ENCODE data around the gene S1PR2.
"Not testable (repeated sequence)": the region's sequence is repeated elsewhere in the genome, so short reads cannot be mapped to it uniquely, and the experiment has no call there.

The S1PR2 gene

DNA sequence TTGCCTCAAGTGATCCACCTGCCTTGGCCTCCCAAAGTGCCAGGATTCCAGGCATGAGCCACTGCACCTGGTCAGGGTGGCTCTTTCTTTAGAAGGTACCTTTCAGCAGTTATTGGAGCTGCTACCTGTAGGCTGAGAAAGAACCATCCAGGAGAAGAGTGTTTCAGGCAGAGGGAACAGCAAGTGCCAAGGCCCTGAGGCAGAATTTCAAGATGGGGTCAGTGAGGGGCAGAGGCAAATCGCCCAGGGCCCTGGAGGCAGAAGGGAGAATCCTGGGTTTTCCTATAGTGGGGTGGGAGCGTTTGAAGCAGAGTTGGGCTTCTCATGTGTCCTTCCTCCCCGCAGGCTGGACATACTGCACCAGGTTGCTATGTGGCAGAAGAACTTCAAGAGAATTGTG is 23.1 kb upstream of the S1PR2 start:
- DNase-seq (ENCODE audit: low read depth, low spot score) = no peak

DNA sequence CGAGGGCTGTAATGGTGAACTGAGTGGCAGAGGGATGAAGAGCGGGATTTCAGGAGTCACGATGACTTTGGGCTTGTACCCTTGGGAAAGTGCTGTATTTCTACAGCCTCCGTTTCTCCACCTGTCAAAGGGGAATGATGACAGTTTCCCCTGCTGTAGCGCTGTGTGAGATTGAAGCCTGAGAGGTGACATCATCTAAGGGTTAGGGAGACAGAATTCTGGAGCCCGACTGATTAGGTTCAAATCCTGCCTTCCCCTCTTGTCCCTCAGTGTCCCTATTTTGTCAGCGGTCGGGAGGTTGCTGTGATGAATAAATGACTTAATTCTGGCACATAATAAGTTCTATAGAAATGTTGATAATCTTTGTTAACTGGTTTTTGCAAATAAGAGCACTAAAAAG is 21.6 kb upstream of the S1PR2 start:
- DNase-seq (ENCODE audit: low read depth, low spot score) = no peak

DNA sequence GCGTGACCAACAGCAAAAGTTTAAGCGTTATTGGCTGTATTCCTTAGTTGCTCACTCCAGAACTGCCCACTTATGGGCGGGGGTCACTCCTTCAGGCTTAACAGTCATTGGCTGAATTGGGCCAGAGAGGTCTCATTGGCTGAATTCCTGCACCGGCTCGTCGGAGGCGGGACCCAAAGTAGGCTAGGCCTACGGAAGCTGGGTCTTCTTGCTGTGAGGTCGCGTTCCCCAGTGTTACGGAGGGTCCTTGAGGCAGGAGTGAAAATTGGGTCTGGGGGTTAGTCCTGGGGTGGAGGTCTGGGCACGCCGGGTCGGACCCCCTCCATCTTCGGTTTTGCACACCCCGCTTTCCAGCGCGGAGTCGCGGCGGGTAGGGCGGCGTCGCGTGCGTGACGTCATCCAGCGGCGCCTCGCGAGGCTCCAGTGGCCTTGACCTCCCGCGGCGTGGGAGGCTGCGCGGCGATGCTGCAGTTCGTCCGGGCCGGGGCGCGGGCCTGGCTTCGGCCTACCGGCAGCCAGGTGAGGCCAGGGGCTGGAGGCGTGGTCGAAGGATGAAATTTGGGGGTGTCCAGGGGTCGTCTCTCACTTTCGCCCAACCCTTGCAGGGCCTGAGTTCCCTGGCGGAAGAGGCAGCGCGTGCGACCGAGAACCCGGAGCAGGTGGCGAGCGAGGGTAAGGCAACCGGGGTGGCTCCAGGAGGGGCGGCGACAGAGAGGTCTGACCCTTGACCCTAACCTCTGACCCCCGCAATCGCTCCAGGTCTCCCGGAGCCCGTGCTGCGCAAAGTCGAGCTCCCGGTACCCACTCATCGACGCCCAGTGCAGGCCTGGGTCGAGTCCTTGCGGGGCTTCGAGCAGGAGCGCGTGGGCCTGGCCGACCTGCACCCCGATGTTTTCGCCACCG is 20.9 kb upstream of the S1PR2 start, which contains the start of gene MRPL4:
MRPL4 (plus strand) TSS at position 423 of the 903 bp plus-strand sequence; CDS start at position 463, 40 bp downstream.
- DNase-seq (ENCODE audit: low read depth, low spot score) = peak; percentile 97

DNA sequence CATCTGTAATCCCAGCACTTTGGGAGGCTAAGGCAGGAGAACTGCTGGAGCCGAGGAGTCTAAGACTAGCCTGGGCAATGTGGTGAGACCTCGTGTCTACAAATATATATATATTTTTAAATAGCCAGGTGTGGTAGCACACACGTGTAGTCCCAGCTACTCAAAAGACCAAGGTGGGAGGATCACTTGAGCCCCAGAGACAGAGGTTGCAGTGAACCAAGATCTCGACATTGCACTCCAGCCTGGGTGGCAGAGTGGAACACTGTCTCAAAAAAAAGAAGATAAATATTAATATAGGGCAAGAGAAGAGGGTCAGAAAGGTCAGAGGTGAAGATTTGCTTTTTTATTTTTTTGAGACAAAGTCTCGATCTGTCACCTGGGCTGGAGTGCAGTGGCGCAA is 15.4 kb upstream of the S1PR2 start:
- DNase-seq (ENCODE audit: low read depth, low spot score) = no peak

DNA sequence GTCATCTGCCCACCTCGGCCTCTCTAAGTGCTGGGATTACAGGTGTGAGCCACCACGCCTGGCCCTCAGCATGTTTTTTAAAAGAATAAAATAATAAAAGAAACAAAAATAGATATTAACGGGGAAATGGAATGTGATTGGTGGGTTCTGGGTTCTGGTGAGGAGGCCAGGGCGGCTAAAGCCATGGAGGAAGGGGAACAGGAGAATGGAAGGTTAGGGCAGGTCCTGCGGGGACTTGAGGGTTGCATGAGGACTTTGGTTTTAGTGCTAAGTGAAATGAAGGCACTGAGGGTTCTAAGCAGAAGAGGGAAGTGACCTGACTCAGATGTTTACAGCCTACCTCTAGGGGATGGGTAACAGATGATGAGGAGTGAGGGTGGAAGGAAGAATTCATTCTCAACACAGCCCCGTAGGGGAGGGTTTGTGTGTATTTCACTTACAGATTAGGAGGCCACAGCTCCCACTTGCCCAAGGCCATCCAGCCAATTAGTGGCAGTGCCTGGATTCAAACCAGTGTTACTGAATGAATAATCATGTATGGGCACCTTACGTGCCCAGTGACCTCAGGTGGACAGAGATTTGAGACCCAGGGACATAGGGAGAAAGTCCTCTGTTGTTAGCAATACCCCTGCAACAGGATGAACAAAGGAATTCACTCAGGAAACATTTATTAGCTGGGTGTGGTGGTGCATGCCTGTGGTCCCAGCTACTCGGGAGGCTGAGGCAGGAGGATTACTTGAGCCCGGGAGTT is 14.2 kb upstream of the S1PR2 start:
- DNase-seq (ENCODE audit: low read depth, low spot score) = no peak

DNA sequence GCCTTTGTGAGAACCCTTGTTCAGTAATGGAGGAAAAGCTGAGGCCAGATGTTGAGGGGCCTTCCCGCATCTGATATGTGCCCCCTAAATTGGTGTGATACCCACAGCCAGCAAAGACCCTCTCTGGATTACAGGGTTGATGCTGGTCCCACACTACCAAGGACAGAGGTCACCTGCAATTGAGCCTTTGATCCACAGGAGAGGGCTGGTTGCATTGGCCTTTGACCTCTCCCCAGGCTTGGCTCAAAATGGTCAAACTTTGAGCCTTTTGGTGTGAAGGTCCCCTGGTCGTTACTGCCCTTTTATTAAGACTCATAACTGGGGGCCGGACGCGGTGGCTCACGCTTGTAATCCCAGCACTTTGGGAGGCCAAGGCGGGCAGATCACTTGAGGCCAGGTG is 12.5 kb upstream of the S1PR2 start:
- no peak for DNase-seq (ENCODE audit: low read depth, low spot score)

DNA sequence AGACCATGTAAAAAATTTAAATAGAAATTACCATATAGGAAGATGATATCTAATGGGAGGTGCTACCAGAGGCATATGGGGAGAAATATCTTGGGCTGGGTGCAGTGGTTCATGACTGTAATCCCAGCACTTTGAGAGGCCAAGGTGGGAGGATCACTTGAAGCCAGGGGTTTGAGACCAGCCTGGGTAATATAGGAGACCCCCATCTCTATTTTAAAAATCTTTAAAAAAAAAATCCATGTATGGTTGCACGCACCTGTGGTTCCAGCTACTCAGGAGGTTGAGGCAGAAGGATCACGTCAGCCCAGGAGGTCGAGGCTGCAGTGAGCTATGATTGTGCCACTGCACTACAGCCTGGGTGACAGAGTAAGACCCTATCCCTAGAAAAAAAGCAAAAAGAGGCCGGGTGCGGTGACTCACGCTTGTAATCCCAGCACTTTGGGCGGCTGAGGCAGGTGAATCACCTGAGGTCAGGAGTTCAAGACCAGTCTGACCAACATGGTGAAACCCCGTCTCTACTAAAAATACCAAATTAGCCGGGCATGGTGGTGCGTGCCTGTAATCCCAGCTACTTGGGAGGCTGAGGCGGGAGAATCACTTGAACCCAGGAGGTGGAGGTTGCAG is 10.8 kb upstream of the S1PR2 start:
- DNase-seq (ENCODE audit: low read depth, low spot score) = not testable (repeated sequence)

DNA sequence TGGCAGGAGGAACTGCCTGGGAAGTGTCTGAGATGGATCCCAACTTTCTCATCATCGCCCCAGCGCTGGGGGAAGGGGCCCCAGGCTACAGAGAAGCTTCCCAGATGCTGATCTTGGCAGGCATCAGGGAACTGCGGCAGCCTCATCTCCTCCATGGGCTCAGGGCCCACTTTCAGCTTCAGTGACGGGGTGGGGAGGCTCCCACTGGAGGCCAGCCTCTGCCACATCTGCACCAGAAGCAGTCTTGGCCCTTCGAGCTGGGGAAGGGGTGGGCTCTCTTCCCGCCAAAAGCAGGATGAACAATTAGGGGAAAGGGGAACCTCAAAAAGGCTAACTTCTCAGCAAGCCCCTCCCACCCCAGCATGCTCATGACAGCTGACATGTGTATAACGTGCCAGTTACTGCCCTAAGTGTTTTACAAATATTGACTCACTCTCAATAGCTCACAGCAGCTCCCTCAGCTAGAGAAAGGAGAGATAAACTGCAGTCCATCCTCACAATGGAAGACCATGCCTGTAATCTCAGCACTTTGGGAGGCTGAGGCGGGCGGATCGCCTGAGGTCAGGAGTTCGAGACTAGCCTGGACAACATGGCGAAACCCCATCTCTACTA is 7.1 kb upstream of the S1PR2 start:
- no peak for DNase-seq (ENCODE audit: low read depth, low spot score)

DNA sequence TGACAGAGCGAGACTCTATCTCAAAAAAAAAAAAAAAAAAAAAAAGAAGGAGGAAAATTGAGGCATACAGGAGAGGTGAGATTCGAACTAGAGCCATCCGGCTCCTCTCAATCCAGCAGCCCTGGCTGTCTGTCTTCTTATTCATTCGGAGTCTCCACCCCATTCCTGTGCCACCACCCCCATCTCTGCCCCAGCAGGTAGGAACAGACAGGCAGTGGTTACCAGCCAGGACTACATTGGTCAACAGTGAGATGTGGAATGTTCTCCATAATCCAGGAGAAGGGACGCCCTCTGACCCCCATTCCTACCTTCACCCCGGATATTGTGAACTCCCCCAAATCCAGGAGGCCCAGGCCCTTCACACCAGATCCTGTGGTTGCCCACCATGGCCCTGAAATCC is 6.6 kb upstream of the S1PR2 start:
- DNase-seq (ENCODE audit: low read depth, low spot score) = no peak

DNA sequence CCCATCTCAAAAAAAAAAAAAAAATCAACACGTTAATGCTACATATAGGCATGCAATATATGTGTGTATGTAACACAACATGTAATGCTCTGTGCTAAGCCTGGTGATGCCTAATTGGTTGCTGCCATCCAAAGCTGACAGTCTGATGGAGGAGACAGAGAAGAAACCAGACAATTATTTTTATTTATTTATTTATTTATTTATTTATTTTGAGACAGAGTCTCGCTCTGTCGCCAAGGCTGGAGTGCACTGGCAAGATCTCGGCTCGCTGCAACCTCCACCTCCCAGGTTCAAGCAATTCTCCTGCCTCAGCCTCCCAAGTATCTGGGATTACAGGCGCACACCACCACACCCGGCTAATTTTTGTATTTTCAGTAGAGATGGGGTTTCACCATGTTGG is 4.3 kb upstream of the S1PR2 start:
- not testable (repeated sequence) for DNase-seq (ENCODE audit: low read depth, low spot score)

DNA sequence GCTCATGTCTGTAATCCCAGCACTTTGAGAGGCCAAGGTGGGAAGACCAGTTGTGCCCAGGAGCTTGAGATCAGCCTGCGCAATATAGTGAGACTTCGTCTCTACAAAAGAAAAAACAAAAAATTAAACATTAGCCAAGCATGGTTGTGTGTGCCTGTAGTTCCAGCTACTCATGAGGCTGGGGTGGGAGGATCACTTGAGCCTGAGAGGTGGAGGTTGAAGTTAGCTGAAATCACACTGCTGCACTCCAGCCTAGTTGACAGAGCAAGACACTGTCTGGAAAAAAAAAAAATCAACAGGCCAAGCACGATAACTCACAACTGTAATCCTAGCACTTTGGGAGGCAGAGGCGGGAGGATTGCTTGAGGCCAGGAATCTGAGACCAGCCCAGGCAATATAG is 3.9 kb upstream of the S1PR2 start:
- no peak for DNase-seq (ENCODE audit: low read depth, low spot score)

DNA sequence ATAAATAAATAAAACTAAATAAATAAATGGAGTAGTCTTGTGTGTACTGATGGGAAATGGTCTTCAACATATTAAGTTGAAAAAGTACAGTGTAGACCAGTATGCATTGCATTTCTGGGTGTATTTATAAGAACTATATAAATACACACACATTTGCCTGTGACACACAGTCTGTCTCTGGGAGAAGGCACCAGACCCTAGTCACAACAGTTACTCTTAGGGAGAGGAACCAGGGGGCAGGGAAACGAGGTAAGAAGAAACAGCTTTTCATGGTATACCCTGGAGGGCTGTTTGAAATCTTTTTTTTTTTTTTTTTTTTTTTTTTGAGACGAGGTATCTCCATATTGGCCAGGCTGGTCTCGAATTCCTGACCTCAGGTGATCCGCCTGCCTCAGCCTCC is 2.8 kb upstream of the S1PR2 start:
- DNase-seq (ENCODE audit: low read depth, low spot score) = no peak

DNA sequence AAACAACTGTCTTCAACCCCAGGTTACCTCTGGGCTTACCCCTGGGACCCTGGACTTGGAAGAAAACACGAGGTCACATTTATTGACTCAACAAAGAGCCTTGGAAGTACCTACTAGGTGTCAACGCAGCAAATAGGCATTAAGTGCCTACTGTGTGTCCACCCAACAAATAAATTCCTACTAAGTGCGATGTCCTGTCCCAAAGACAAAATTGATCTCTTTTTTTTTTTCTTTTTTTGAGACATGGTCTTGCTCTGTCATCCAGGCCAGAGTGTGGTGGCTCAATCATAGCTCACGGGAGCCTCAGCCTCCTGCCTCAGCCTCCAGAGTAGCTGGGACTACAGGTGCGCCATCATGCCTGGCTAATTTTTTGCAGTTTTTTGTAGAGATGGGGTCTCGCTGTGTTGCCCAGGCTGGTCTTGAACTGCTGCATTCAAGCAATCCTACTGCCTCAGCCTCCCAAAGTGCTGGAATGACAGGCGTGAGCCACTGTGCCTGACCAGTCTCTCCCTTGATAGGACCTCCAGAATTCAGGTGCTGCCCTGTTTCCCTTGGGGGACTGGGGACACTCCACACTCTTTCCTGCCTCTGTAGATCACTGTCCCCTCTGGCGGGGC is 589 bp upstream of the S1PR2 start:
- no peak for DNase-seq (ENCODE audit: low read depth, low spot score)

DNA sequence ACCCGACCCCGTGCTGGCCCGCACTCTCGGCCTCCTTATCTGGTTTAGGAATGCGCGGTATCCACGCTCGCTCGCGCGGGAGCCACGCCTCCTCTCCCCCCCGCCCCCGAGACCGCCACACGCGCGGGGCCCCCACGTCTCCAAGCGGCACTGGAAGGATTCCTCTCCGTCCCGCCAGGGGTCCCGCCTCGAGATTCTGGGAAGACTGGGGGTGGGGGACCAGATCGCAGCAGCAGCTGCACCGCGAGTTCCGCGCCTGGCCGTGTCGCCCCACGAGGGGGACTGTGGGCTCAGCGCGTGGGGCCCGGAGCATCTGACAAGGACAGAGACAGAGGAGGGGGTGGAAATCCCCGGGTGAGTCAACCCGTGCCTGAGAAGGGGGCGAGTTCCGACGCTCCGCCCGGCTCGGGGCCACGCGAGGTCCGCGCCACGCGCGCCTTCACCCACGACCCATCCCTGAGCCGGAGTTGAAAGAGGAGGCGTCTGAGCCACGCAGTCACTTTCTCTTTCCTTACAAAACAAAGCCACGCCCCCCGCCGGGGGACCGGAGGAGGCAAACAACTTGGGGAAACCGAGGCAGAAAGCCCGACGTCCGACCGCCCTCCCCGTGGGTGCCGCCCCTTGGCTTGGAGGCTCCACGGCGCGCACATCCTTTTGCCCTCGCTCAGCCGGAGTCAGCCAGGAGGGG is 814 bp downstream of the S1PR2 start:
- peak; percentile 42 for DNase-seq (ENCODE audit: low read depth, low spot score)

DNA sequence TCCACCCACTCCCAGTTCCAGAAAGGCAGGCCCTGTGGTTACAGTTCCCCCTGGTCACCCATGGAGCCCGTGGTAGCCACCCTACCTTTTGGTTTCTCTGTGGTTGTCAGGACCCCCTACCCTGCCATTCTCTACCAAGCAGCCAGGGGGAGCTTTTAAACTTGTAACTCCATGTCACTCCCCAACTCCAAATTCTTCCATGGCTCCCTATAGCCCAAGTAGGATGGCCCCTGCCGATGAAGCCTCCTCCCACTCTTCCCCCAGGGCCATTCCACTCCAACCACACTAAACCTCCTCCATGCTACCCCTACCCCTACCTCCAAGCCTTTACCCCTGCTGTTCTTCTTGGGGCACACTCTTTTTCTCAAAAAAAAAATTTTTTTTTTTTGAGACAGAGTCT is 2.2 kb downstream of the S1PR2 start:
- DNase-seq (ENCODE audit: low read depth, low spot score) = no peak

DNA sequence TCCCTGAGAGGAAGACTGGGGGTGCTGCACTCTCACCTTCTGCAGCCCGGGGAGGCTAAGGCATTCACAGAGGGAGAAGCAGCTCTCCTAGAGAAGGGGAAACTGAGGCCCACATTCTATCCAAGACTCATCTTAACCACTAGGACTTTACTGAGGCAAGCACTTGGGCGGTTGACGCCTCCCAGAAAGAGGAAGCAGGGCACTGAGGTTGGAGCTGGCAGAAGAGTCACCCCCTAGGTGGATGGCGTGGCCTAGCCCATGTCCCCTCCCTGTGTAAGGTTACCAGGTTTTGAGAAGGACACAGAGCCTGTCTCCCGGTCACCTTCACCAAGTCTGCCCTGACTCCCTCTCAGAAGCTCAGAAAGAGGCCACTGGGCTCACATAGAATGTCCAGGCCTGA is 2.7 kb downstream of the S1PR2 start:
- no peak for DNase-seq (ENCODE audit: low read depth, low spot score)

DNA sequence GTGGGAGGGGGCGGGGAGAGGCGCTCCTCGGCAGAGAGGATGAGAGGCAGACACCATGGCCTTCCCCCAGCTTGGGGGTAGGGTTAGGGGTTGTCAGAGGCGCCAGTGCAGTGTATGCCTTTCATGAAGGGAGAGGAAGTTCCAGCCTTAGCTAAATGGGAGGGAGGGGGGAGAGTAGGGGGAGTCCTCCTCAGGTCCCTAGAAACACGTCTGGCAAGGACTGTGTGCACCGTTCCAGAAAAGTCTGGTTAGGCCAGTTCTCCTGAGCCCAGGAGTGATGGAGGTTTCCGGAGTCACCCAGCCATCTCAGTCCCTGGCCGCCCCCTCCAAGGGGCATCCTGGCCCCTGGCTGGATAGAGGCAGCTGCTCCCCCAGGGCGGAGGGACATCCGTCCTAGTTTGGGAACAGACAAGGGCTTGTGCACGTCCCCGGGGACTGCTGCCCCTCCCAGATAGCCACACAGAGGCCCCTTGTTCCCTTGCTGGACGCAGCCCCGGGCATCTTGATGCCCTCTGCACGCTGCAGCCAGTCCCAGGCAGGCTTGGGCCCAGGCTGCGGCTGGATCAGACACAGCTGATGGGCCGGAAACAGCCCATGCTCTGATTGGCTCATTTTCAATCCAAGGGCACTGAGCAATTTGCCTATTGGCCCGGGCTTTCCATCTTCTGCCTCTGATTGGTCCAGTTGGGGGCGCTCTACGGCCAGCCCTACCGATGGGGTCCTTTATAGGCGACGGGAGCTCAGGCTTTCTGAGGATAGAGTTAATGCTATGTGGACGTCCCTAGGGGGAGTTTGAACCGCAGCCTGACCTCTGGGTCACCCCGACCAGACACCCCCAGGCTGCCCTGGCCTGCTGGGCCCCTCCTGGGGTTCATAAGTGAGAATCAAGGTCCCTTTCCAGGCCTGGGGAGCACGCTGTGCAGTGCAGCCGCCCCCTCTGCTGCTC is 3.8 kb downstream of the S1PR2 start:
- no peak for DNase-seq (ENCODE audit: low read depth, low spot score)

DNA sequence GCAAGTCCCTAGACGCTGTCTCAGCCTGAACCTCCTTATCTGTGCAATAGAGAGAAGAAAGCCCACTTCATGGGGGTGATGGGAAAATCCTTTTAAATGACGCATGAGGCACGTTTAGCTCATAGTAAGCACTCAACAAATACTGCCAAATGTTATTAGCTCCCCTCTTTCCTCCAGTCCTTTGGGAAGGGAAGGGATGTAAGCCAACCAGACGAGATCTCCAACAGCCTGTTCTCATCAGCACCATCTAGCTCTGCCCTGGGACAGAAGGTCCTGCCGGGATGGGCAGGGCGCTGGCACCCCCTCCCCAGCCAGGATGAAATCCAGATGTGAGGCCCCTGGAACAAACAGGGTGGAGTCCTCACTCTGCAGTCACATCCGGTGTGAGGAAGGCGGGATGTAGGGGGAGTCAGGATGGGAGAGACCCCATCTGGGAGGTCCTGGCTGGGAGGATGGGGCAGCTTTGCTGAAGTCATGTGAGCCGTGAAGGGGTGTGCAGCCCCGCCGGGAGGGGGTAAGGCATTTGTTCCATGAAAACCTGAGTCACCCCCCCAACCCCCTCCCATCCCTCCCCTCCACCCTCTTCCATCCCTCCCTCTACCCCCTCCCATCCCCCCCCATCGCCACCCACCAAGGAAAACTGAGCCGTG is 4.6 kb downstream of the S1PR2 start:
- DNase-seq (ENCODE audit: low read depth, low spot score) = no peak

DNA sequence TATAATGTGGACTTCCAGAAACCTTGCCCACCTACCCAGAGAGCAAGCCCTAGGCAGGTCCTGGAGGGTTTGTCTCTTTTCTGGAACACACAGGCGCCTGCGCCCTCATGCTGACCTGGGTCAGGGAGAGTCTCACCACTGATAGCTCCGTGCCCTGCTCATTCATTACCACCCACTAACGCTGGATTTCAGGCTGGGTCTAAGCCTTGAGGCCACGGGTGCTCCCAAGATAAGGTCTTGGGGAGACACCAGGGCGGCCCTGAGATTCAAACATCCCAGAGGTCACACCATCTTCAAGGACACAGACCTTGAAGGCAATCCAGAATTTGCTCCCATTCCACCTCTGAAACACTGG is 5.1 kb downstream of the S1PR2 start:
- DNase-seq (ENCODE audit: low read depth, low spot score) = no peak
